GM18951 (cell line): ENCODE results near the gene TAX1BP3.
"Not testable (repeated sequence)": the region's sequence is repeated elsewhere in the genome, so short reads cannot be mapped to it uniquely, and the experiment has no call there.

Experiments used
- POLR2A ChIP-seq: IDR thresholded peaks from 4 replicates; pipeline ENCODE4 v1.6.1; 2011; ENCODE audit warnings: mild to moderate bottlenecking; ENCODE audit not compliant: insufficient read length, insufficient read depth; ENCODE audit errors: extremely low read depth
- in situ Hi-C: fragments of 300-500 bp; cut with MboI; formaldehyde crosslinking; loops from one replicate; pipeline ENCODE4 v1.12.0; 2022; ENCODE audit warnings: low sequenced_read_pairs, mixed read lengths, inconsistent platforms; ENCODE audit not compliant: unreplicated experiment

Gene TAX1BP3

GRCh38 chr17:3668279-3669084 lies at the start of gene TAX1BP3, which contains the start of gene EMC6:
Gene TAX1BP3 (minus strand): TSS chr17:3668578. CDS start chr17:3668526, 52 bp downstream.
Gene EMC6 (plus strand): TSS chr17:3668812. CDS start chr17:3669147, 335 bp downstream.
- in situ Hi-C loops, result no loop called here
- peak; percentile 98 for TF ChIP-seq POLR2A

- in situ Hi-C loops, result no loop called here
- no peak for TF ChIP-seq POLR2A
Observed at GRCh38 chr17:3715296-3715695, 46.9 kb upstream of the TAX1BP3 start.

GRCh38 chr17:3712811-3713463 lies 44.6 kb upstream of the TAX1BP3 start:
- in situ Hi-C loops, result no loop called here

GRCh38 chr17:3710951-3711383 lies 42.6 kb upstream of the TAX1BP3 start:
- TF ChIP-seq POLR2A, result no peak
- in situ Hi-C loops, result no loop called here

More at GRCh38 chr17:3712811-3713463, 44.6 kb upstream of the TAX1BP3 start:
- TF ChIP-seq POLR2A, result no peak

- TF ChIP-seq POLR2A, result no peak
- in situ Hi-C loops, result no loop called here
Observed at GRCh38 chr17:3708366-3708765, 40.0 kb upstream of the TAX1BP3 start.

- in situ Hi-C loops, result not testable (repeated sequence)
Observed at GRCh38 chr17:3705718-3705984, 37.3 kb upstream of the TAX1BP3 start.

GRCh38 chr17:3704931-3705717 lies 36.7 kb upstream of the TAX1BP3 start:
- no peak for TF ChIP-seq POLR2A
- in situ Hi-C loops, result no loop called here

- in situ Hi-C loops, result not testable (repeated sequence)
Observed at GRCh38 chr17:3702041-3702539, 33.7 kb upstream of the TAX1BP3 start.

GRCh38 chr17:3699951-3700350 lies 31.6 kb upstream of the TAX1BP3 start:
- in situ Hi-C loops, result no loop called here
- no peak for TF ChIP-seq POLR2A

- in situ Hi-C loops, result no loop called here
- TF ChIP-seq POLR2A, result no peak
Observed at GRCh38 chr17:3698139-3698538, 29.8 kb upstream of the TAX1BP3 start.

- TF ChIP-seq POLR2A, result no peak
- in situ Hi-C loops, result no loop called here
Observed at GRCh38 chr17:3697103-3697476, 28.7 kb upstream of the TAX1BP3 start.

GRCh38 chr17:3695723-3696411 lies 27.5 kb upstream of the TAX1BP3 start, which contains the start of gene P2RX5:
Gene P2RX5 (minus strand): TSS chr17:3696155. CDS start chr17:3696005, 150 bp downstream.
- in situ Hi-C loops, result no loop called here
- TF ChIP-seq POLR2A, result peak; percentile 52
